GM12878 (cell line): Measurements from ENCODE around the gene COG1.
A peak's percentile ranks its signal among the peaks of the same experiment; 100 is the strongest.

Experiments
- PAX8 ChIP-seq: fragments of 450-650 bp; IDR thresholded peaks from 2 replicates; pipeline ENCODE4 v1.6.1; 2017; ENCODE audit warnings: mild to moderate bottlenecking, moderate library complexity
- POLR2AphosphoS5 ChIP-seq: IDR thresholded peaks from 2 replicates; pipeline ENCODE4 v1.6.1; 2011; ENCODE audit warnings: mild to moderate bottlenecking, low read length, inconsistent platforms
- TAF1 ChIP-seq: IDR thresholded peaks from 2 replicates; pipeline ENCODE4 v1.6.1; 2011; ENCODE audit warnings: mild to moderate bottlenecking, low read depth, low read length, borderline replicate concordance
- ZBTB33 ChIP-seq: fragments of 450-650 bp; IDR thresholded peaks from 2 replicates; pipeline ENCODE4 v1.6.1; 2017; ENCODE audit warnings: mild to moderate bottlenecking
- TF ChIP-seq, protein P1 (sequence below), 3 experiments: IDR thresholded peaks in 2 of 3; conservative IDR thresholded peaks in 1 of 3; 2 replicates each; pipeline ENCODE4 v1.5.1; 2011; ENCODE audit warnings: low read depth in 3 of 3, low read length in 3 of 3, mild to moderate bottlenecking in 3 of 3, control low read depth in 2 of 3, moderate library complexity in 2 of 3, inconsistent platforms in 1 of 3, mixed read lengths in 1 of 3; ENCODE audit not compliant: control insufficient read depth in 2 of 3, insufficient read depth in 1 of 3; ENCODE audit errors: extremely low read depth in 1 of 3

GRCh38 chr17:73156887-73157520, 35.9 kb upstream of the COG1 start:
- TF ChIP-seq, protein P1, sequence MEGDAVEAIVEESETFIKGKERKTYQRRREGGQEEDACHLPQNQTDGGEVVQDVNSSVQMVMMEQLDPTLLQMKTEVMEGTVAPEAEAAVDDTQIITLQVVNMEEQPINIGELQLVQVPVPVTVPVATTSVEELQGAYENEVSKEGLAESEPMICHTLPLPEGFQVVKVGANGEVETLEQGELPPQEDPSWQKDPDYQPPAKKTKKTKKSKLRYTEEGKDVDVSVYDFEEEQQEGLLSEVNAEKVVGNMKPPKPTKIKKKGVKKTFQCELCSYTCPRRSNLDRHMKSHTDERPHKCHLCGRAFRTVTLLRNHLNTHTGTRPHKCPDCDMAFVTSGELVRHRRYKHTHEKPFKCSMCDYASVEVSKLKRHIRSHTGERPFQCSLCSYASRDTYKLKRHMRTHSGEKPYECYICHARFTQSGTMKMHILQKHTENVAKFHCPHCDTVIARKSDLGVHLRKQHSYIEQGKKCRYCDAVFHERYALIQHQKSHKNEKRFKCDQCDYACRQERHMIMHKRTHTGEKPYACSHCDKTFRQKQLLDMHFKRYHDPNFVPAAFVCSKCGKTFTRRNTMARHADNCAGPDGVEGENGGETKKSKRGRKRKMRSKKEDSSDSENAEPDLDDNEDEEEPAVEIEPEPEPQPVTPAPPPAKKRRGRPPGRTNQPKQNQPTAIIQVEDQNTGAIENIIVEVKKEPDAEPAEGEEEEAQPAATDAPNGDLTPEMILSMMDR (IDR thresholded peaks at IDR 0.05 in 2 of 3, conservative IDR thresholded peaks at IDR 0.05 in 1 of 3; ENCODE audit: control insufficient read depth in 2 of 3, extremely low read depth in 1 of 3, insufficient read depth in 1 of 3, low read depth in 3 of 3, low read length in 3 of 3), result no peak
- TF ChIP-seq PAX8 (no peak), POLR2AphosphoS5 (peak; percentile 22; the same call in 1 of the 2 replicates), ZBTB33 (no peak), TAF1 (no peak)
